ENCODE results near the gene SAPCD1. TPM values are rescaled to one million over a fixed set of nuclear protein-coding genes. Genes with fewer than 3 reads are reported as not detected.

The SAPCD1 gene
- polyA plus RNA-seq, 3 donors, result 10.4 TPM; not detected in 2

- H3K4me3 ChIP-seq (replicated peaks in 1 of 3; ENCODE audit: low read depth in 2 of 3, low read length in 3 of 3), result peak overlapping the region; percentile 61 to 98 (median 66)
- intact Hi-C loops (cut with micrococcal nuclease), result loop anchor here (2.0 to 10.0 kb wide), 3 partner anchors 26 to 60 kb away; partner anchors contain the start of gene CLIC1 (in 1 of the 2)
- H3K36me3 ChIP-seq (replicated peaks in 1 of 2; ENCODE audit: control insufficient read depth in 1 of 2, insufficient read depth in 2 of 2, low read length in 2 of 2), result peaks cover 9 to 25% of the 10 kb centered on the region in 2 donors
- peak overlapping the region; percentile 98 for H2AFZ ChIP-seq (ENCODE audit: insufficient read depth, low read depth, low read length, poor library complexity, severe bottlenecking)
- H4K20me1 ChIP-seq (ENCODE audit: insufficient read depth, low read length), result no peaks in the 10 kb centered on the region
- Mint-ChIP-seq H3K36me3 (peaks cover 17 to 34% of the 10 kb centered on the region in 2 donors), H3K4me3 (peak overlapping the region; percentile 99), H3K27ac (peak overlapping the region in 6 of 7 donors; percentile 6 to 97 (median 44)), H3K4me1 (peaks cover 28% of the 10 kb centered on the region), H3K9me3 (no peaks in the 10 kb centered on the region), H3K27me3 (ENCODE audit: low read depth in 3 of 3) (no peaks in the 10 kb centered on the region)
- H3K9ac ChIP-seq (ENCODE audit: insufficient read depth, low read length, poor library complexity, severe bottlenecking), result peak overlapping the region; percentile 94
- peak overlapping the region in 1 of 2 donors; percentile 95 for H3K27ac ChIP-seq (ENCODE audit: low read depth in 1 of 2, low read length in 2 of 2)
- no peak for TF ChIP-seq CTCF (IDR thresholded peaks at IDR 0.05)
- no peaks in the 10 kb centered on the region for H3K27me3 ChIP-seq (ENCODE audit: control insufficient read depth in 2 of 2, insufficient read depth in 2 of 2, low read length in 2 of 2)
- H3K4me1 ChIP-seq (ENCODE audit: control insufficient read depth in 1 of 2, insufficient read depth in 2 of 2, low read length in 2 of 2), result peaks cover 24 to 35% of the 10 kb centered on the region in 2 donors
- peaks cover 23% of the 10 kb centered on the region for H3K79me2 ChIP-seq (ENCODE audit: insufficient read depth, low read length)
- H3K9me3 ChIP-seq (replicated peaks in 1 of 2; ENCODE audit: control insufficient read depth in 1 of 2, insufficient read depth in 1 of 2, low read length in 2 of 2), result no peaks in the 10 kb centered on the region
- peak overlapping the region; percentile 96 for H3K4me2 ChIP-seq (replicated peaks; ENCODE audit: extremely low read depth, low read length, poor library complexity, severe bottlenecking)
- no peak for DNase-seq
- 31% methylated on average over 6 of the region's 7 CpGs for WGBS (ENCODE audit: insufficient coverage)
These were observed 31.9 kb downstream of the SAPCD1 start for GRCh38 chr6:31794294-31794865.

- TF ChIP-seq CTCF (IDR thresholded peaks at IDR 0.05), result no peak
- Mint-ChIP-seq H3K4me1 (peaks cover 28% of the 10 kb centered on the region), H3K4me3 (peak overlapping the region; percentile 99), H3K27ac (peak overlapping the region; percentile 97 to 99 (median 99)), H3K9me3 (no peaks in the 10 kb centered on the region), H3K36me3 (peaks cover 17 to 30% of the 10 kb centered on the region in 2 donors), H3K27me3 (ENCODE audit: low read depth in 3 of 3) (no peaks in the 10 kb centered on the region)
- no peaks in the 10 kb centered on the region for H3K9me3 ChIP-seq (replicated peaks in 1 of 2; ENCODE audit: control insufficient read depth in 1 of 2, insufficient read depth in 1 of 2, low read length in 2 of 2)
- H3K4me1 ChIP-seq (ENCODE audit: control insufficient read depth in 1 of 2, insufficient read depth in 2 of 2, low read length in 2 of 2), result peaks cover 24 to 35% of the 10 kb centered on the region in 2 donors
- WGBS (ENCODE audit: insufficient coverage), result 2% methylated on average over 35 of the region's 44 CpGs
- H3K27me3 ChIP-seq (ENCODE audit: control insufficient read depth in 2 of 2, insufficient read depth in 2 of 2, low read length in 2 of 2), result no peaks in the 10 kb centered on the region
- peak in 2 of 3 donors; percentile 12 to 60 for DNase-seq
- H3K36me3 ChIP-seq (replicated peaks in 1 of 2; ENCODE audit: control insufficient read depth in 1 of 2, insufficient read depth in 2 of 2, low read length in 2 of 2), result peaks cover 7 to 22% of the 10 kb centered on the region in 2 donors
- intact Hi-C loops (cut with micrococcal nuclease), result loop anchor here (2.0 to 10.0 kb wide), 3 partner anchors 26 to 60 kb away; partner anchors contain the start of gene CLIC1 (in 1 of the 2)
- peak overlapping the region; percentile 98 for H2AFZ ChIP-seq (ENCODE audit: insufficient read depth, low read depth, low read length, poor library complexity, severe bottlenecking)
- H4K20me1 ChIP-seq (ENCODE audit: insufficient read depth, low read length), result no peaks in the 10 kb centered on the region
- peak overlapping the region; percentile 61 to 98 (median 66) for H3K4me3 ChIP-seq (replicated peaks in 1 of 3; ENCODE audit: low read depth in 2 of 3, low read length in 3 of 3)
- H3K27ac ChIP-seq (ENCODE audit: low read depth in 1 of 2, low read length in 2 of 2), result peak overlapping the region; percentile 54 to 95
- H3K79me2 ChIP-seq (ENCODE audit: insufficient read depth, low read length), result peaks cover 28% of the 10 kb centered on the region
- peak overlapping the region; percentile 94 for H3K9ac ChIP-seq (ENCODE audit: insufficient read depth, low read length, poor library complexity, severe bottlenecking)
- peak overlapping the region; percentile 96 for H3K4me2 ChIP-seq (replicated peaks; ENCODE audit: extremely low read depth, low read length, poor library complexity, severe bottlenecking)
These were observed 32.6 kb downstream of the SAPCD1 start for GRCh38 chr6:31794866-31795615.

Measured in CD14-positive monocyte (primary cell).